Choroid plexus epithelial cell (primary cell): ENCODE data around the gene ZC3H13.
A peak's percentile ranks its signal among the peaks of the same experiment; 100 is the strongest.

Source experiments
- DNase-seq: peaks from one replicate; pipeline ENCODE4 v3.0.0-alpha.2; 2010; ENCODE audit warnings: low read depth
- H3K4me3 ChIP-seq: 2 replicates; pipeline ENCODE4 v1.5.1; 2011; ENCODE audit warnings: low read depth, mild to moderate bottlenecking, control low read depth, low read length, moderate library complexity
- CTCF ChIP-seq: conservative IDR thresholded peaks from 2 replicates; pipeline ENCODE4 v1.5.1; 2011; ENCODE audit warnings: low read depth, mild to moderate bottlenecking, control low read depth, inconsistent platforms, low read length, moderate library complexity

Gene ZC3H13

GRCh38 chr13:45925151-45925550 lies 127.4 kb downstream of the ZC3H13 start:
- DNase-seq: peak; percentile 37
- no peak overlapping the region for H3K4me3 ChIP-seq
- peak; percentile 54 for TF ChIP-seq CTCF

DNA sequence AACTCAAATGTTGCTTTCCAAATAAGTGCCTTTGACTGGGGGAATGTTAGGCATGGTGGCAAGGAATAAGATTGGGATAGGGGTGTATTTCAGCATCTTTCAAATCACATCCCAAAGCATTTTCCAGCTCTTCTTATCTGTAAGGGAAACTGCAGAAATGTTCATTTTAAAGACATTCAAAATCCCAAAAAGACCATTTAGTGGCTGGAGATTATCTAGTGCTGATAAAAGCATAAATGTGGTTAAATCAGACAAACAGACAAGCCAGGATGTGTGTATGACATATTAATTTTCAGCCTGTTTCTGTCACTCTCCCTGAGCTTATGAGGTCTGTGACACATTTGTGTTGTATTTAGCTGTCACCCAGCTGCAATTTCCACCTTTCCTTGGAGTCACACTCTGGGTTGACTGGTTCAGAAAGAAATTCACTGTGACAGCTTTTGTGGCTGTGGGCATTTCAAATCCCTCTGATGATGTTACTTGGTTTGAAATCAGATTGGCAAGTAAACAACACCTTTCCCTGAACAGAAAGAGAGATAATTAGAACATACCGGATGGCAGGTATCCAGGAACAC lies 131.3 kb downstream of the ZC3H13 start:
- DNase-seq: no peak
- no peak overlapping the region for H3K4me3 ChIP-seq
- TF ChIP-seq CTCF: no peak

DNA sequence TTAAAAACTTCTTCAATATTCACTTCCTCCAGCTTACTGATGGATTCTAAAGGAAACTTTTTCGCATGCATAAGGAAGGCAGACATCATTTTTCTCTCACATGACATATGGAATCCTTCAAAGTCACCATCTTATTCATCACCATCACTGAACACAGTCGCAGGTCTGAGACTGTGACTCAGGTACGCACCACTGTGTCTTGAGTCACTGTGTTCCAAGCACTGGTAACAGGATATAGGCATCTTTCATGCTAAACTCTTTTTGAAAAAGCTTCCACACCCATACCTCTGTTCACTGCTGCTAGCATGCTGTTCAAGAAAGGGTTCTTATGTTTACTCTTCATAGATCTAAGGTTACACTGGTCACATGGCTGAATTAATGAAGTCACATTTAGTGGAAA lies 133.9 kb downstream of the ZC3H13 start:
- H3K4me3 ChIP-seq: no peak overlapping the region
- no peak for TF ChIP-seq CTCF

DNA sequence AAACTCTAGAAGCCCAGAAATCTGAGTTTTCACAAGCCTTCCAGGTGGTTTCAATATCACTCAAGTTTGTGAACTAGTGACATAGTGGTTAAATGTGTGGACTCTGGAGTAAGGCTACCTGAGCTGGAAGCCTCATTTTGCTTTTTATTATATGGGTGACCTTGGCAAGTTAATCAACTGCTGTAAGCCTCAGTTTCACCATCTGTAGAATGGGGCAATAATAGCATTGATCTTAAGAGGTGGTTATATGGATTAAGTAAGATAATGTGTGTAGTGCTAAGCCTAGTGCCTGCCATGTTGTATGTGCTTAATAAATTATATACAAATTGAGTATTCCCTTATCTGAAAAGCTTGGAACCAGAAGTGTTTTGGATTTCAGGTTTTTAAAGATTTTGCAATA lies 135.5 kb downstream of the ZC3H13 start:
- TF ChIP-seq CTCF: no peak
- no peak overlapping the region for H3K4me3 ChIP-seq
- no peak for DNase-seq

More for the DNA sequence above, 133.9 kb downstream of the ZC3H13 start:
- DNase-seq: no peak

DNA sequence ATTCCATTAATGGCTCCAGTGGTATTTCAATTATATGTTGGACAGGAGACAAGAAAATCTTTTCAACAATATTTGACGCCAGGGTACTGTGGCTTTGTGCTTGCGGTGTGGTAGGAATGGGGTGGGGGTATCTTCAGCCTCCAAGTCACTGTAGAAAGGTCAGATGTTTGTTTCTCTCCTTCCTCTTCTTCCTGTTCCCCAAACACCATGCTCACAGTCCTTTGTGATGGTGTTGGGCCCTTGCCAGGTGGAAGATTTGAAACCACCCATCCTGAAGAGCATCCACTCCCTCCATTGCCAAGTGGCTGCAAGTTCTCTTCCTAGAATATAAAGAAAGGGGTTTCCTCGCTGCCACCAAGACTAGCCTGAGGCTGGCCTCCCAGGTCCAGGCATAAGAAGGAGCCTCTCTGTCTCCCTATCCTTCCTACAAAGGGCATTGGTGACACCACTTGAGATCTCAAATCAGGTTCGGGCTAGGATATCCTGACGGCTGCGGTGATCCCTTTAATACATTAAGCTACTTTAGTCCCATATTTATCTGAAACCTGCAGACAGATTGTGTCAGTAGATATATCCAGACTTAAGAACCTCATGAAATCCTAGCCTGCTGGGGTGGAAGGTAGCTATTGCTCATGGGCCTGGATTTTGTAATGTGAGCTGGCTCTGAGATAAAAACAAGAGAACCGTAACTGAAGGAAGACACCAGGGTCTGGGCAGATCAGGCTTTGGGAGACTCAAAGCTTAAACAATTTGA lies 136.7 kb downstream of the ZC3H13 start:
- TF ChIP-seq CTCF: no peak
- peak; percentile 28 for DNase-seq
- H3K4me3 ChIP-seq: no peak overlapping the region

GRCh38 chr13:45909673-45910072 lies 142.9 kb downstream of the ZC3H13 start:
- peak; percentile 1 for DNase-seq
- no peak for TF ChIP-seq CTCF

DNA sequence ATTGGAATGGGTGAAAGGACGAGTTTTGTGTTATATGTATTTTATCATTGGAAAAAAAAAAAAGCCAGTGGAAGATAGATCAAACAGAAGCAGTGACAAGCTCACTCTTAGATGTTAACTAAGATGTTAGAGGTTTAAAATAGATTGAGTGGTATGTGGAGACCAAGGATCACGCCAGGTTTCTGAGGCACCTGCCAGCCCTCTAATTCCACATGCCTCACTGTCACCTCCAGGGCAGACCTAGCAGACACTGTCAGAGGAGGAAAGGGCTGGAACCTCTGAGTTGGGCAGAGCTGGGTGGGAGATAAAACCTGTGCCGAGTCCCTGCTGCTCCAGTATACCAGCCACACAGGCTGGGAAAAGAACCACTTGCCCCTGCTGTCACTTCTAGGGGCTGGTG lies 143.5 kb downstream of the ZC3H13 start:
- no peak overlapping the region for H3K4me3 ChIP-seq
- DNase-seq: no peak
- no peak for TF ChIP-seq CTCF

More at GRCh38 chr13:45909673-45910072, 142.9 kb downstream of the ZC3H13 start:
- H3K4me3 ChIP-seq: no peak overlapping the region
